Mesenchymal stem cell (in vitro differentiated cells and primary cell): ENCODE measurements around the gene CD8B2.
"Not testable (repeated sequence)": the region's sequence is repeated elsewhere in the genome, so short reads cannot be mapped to it uniquely, and the experiment has no call there.

Source experiments
- DNase-seq: peaks from one replicate; pipeline ENCODE4 v3.0.0-alpha.2; 2013
- H2AFZ ChIP-seq: one replicate; pipeline ENCODE4 v1.6.1; 2013; ENCODE audit warnings: low read depth, mild to moderate bottlenecking, control low read depth, inconsistent platforms, low read length, moderate library complexity
- H2AK5ac ChIP-seq: 2 replicates; pipeline ENCODE4 v1.6.1; 2013; ENCODE audit warnings: low read length, moderate library complexity, mild to moderate bottlenecking, inconsistent platforms; ENCODE audit not compliant: severe bottlenecking
- H2BK120ac ChIP-seq: one replicate; pipeline ENCODE4 v1.6.1; 2013; ENCODE audit warnings: low read depth, mild to moderate bottlenecking, inconsistent platforms, low read length, moderate library complexity
- H2BK12ac ChIP-seq, 2 experiments: one replicate each; pipeline ENCODE4 v1.6.1; 2013; ENCODE audit warnings: inconsistent platforms in 2 of 2, low read length in 2 of 2, mild to moderate bottlenecking in 2 of 2, moderate library complexity in 2 of 2, control low read depth in 1 of 2
- H2BK15ac ChIP-seq: one replicate; pipeline ENCODE4 v1.6.1; 2013; ENCODE audit warnings: mild to moderate bottlenecking, low read depth, inconsistent platforms; ENCODE audit not compliant: poor library complexity, severe bottlenecking
- H2BK5ac ChIP-seq: 2 replicates; pipeline ENCODE4 v1.6.1; 2013; ENCODE audit warnings: low read depth, mild to moderate bottlenecking, low read length, control low read depth, inconsistent platforms; ENCODE audit not compliant: poor library complexity, severe bottlenecking
- H3K14ac ChIP-seq, 2 experiments: one replicate each; pipeline ENCODE4 v1.6.1; 2013; ENCODE audit warnings: inconsistent platforms in 2 of 2, low read length in 2 of 2, control low read depth in 1 of 2, mild to moderate bottlenecking in 1 of 2, moderate library complexity in 1 of 2
- H3K18ac ChIP-seq, 2 experiments: one replicate each; pipeline ENCODE4 v1.6.1; 2013; ENCODE audit warnings: inconsistent platforms in 2 of 2, low read length in 2 of 2, control low read depth in 1 of 2, low read depth in 1 of 2, mild to moderate bottlenecking in 1 of 2
- H3K23ac ChIP-seq, 2 experiments: one replicate each; pipeline ENCODE4 v1.6.1; 2013; ENCODE audit warnings: inconsistent platforms in 2 of 2, low read length in 2 of 2, mild to moderate bottlenecking in 2 of 2, moderate library complexity in 2 of 2, control low read depth in 1 of 2
- H3K27ac ChIP-seq: 2 replicates; pipeline ENCODE4 v1.5.1; 2013; ENCODE audit warnings: mild to moderate bottlenecking, moderate library complexity, low read length, control low read depth, inconsistent platforms; ENCODE audit not compliant: poor library complexity, severe bottlenecking
- H3K27me3 ChIP-seq, 2 experiments: 2 replicates each; pipeline versions ENCODE4 v1.6.1 to v1.7.0; 2013; ENCODE audit warnings: low read length in 2 of 2, mild to moderate bottlenecking in 2 of 2, moderate library complexity in 2 of 2, control low read depth in 1 of 2, inconsistent platforms in 1 of 2; ENCODE audit not compliant: control insufficient read depth in 1 of 2, insufficient read depth in 1 of 2
- H3K36me3 ChIP-seq, 2 experiments: 2 replicates each; pipeline versions ENCODE4 v1.6.1 to v1.7.0; 2013; ENCODE audit warnings: low read length in 2 of 2, control low read depth in 1 of 2, inconsistent platforms in 1 of 2, low read depth in 1 of 2, mild to moderate bottlenecking in 1 of 2; ENCODE audit not compliant: insufficient read depth in 2 of 2, control insufficient read depth in 1 of 2
- H3K4ac ChIP-seq, 2 experiments: one replicate each; pipeline ENCODE4 v1.6.1; 2013; ENCODE audit warnings: inconsistent platforms in 2 of 2, low read length in 2 of 2, mild to moderate bottlenecking in 2 of 2, moderate library complexity in 2 of 2, control low read depth in 1 of 2, low read depth in 1 of 2
- H3K4me1 ChIP-seq: 2 replicates; pipeline ENCODE4 v1.6.1; 2013; ENCODE audit warnings: low read depth, low read length, control low read depth; ENCODE audit not compliant: control insufficient read depth, insufficient read depth
- H3K4me2 ChIP-seq: 2 replicates; pipeline ENCODE4 v1.6.1; 2013; ENCODE audit warnings: low read length, mild to moderate bottlenecking, inconsistent platforms; ENCODE audit not compliant: poor library complexity, severe bottlenecking
- H3K4me3 ChIP-seq, 2 experiments: 2 replicates each; pipeline versions ENCODE4 v1.5.1 to v1.7.0; 2013; ENCODE audit warnings: low read length in 2 of 2, mild to moderate bottlenecking in 2 of 2, control low read depth in 1 of 2, low read depth in 1 of 2; ENCODE audit not compliant: insufficient read depth in 1 of 2
- H3K79me1 ChIP-seq: replicated peaks from 2 replicates; pipeline ENCODE4 v1.6.1; 2013; ENCODE audit warnings: mild to moderate bottlenecking, control low read depth, low read length, inconsistent platforms; ENCODE audit not compliant: poor library complexity, severe bottlenecking
- H3K9ac ChIP-seq: 2 replicates; pipeline ENCODE4 v1.7.0; 2013; ENCODE audit warnings: mild to moderate bottlenecking, low read length, moderate library complexity
- H3K9me3 ChIP-seq: 2 replicates; pipeline ENCODE4 v1.7.0; 2013; ENCODE audit warnings: mild to moderate bottlenecking, low read length; ENCODE audit not compliant: control insufficient read depth
- H4K8ac ChIP-seq: one replicate; pipeline ENCODE4 v1.6.1; 2013; ENCODE audit warnings: inconsistent platforms, mild to moderate bottlenecking, low read length, moderate library complexity
- H4K91ac ChIP-seq: one replicate; pipeline ENCODE4 v1.6.1; 2013; ENCODE audit warnings: mild to moderate bottlenecking, low read length, inconsistent platforms
- WGBS: methylation state at CpG from one replicate; pipeline ENCODE4 v1.1.7; 2013; ENCODE audit warnings: mixed read lengths; 5-methylcytosine and 5-hydroxymethylcytosine counted together

The CD8B2 gene

DNA sequence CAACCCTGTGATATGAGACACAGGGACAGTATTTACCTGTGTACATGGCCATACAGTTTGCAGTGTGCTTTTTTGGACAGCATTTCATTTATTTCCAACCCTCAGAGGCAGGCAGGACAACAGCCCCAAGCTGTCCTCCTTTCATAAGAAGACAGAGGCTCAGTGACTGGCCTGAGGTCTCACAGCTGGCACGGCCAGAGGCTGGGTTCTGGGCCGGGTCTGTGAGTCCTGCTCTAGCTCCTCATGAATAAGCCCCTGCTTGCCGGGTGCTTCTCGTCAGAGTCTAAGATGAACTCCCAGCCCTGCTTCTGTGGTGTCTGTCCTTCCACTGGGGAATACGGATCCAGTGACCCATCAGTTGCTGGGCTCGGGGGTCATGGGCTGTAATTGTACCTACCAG is 2.5 kb downstream of the CD8B2 start:
- not testable (repeated sequence) for DNase-seq, H2BK5ac ChIP-seq, H2BK120ac ChIP-seq, H3K9ac ChIP-seq, H3K4me1 ChIP-seq, H3K18ac ChIP-seq, H3K4me2 ChIP-seq, H3K27ac ChIP-seq, H2BK12ac ChIP-seq, H3K27me3 ChIP-seq, H4K91ac ChIP-seq, H2BK15ac ChIP-seq, H3K4ac ChIP-seq, H3K4me3 ChIP-seq, H3K14ac ChIP-seq, H4K8ac ChIP-seq, H3K23ac ChIP-seq, H2AK5ac ChIP-seq, H3K9me3 ChIP-seq, H3K79me1 ChIP-seq, H3K36me3 ChIP-seq, H2AFZ ChIP-seq
- WGBS = 57% methylated on average over 5 of the region's 6 CpGs

GRCh38 chr2:106492399-106492798 is 5.2 kb downstream of the CD8B2 start:
- H4K8ac ChIP-seq, H2AK5ac ChIP-seq, H4K91ac ChIP-seq, H3K4me3 ChIP-seq, H3K4me2 ChIP-seq, H3K18ac ChIP-seq, H3K27me3 ChIP-seq, H3K14ac ChIP-seq, H3K4me1 ChIP-seq, H3K9me3 ChIP-seq, H3K27ac ChIP-seq, H2BK12ac ChIP-seq, H3K23ac ChIP-seq, H3K79me1 ChIP-seq, H2BK15ac ChIP-seq, DNase-seq, H3K9ac ChIP-seq, H3K36me3 ChIP-seq, H2BK120ac ChIP-seq, H2BK5ac ChIP-seq, H2AFZ ChIP-seq, H3K4ac ChIP-seq: not testable (repeated sequence)
- 58% methylated on average over 3 of the region's 6 CpGs for WGBS

DNA sequence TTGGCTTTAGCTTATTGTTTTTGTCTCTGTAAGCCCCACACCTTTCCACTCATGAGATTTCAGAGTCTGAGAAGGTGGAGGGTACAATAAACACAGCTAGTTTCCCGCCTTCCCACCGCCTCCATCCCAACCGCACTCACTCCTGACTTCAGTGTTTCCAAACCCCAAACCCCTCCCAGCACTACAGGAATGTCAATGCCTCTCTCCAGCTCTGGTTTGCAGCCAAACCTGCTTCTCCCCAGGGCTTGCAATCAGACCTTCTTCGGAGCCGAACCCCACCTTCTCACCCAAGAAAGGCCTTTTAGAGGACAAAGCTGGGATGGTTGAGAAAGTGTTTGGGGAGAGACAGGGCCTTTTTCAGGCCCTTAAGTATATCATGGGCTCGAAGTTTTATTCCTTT is 5.7 kb downstream of the CD8B2 start:
- H3K9me3 ChIP-seq, H4K8ac ChIP-seq, H3K14ac ChIP-seq, H3K23ac ChIP-seq, H3K36me3 ChIP-seq, H3K4me3 ChIP-seq, H3K4ac ChIP-seq, H3K18ac ChIP-seq, H4K91ac ChIP-seq, H3K27ac ChIP-seq, H3K27me3 ChIP-seq, H3K79me1 ChIP-seq, H2BK12ac ChIP-seq, H3K4me2 ChIP-seq, DNase-seq, H2AK5ac ChIP-seq, H2BK5ac ChIP-seq, H3K9ac ChIP-seq, H2BK15ac ChIP-seq, H2AFZ ChIP-seq, H2BK120ac ChIP-seq, H3K4me1 ChIP-seq: not testable (repeated sequence)
- WGBS = 50% methylated on average over 4 of the region's 6 CpGs

GRCh38 chr2:106498549-106498948 is 11.4 kb downstream of the CD8B2 start:
- H4K8ac ChIP-seq, H3K79me1 ChIP-seq, DNase-seq, H2BK5ac ChIP-seq, H2AK5ac ChIP-seq, H3K18ac ChIP-seq, H3K36me3 ChIP-seq, H4K91ac ChIP-seq, H3K14ac ChIP-seq, H3K27ac ChIP-seq, H3K9me3 ChIP-seq, H3K4me2 ChIP-seq, H3K23ac ChIP-seq, H2BK120ac ChIP-seq, H3K9ac ChIP-seq, H3K4me1 ChIP-seq, H3K27me3 ChIP-seq, H3K4me3 ChIP-seq, H2BK15ac ChIP-seq, H2BK12ac ChIP-seq, H2AFZ ChIP-seq, H3K4ac ChIP-seq: not testable (repeated sequence)
- 86% methylated on average over 1 of the region's 1 CpG for WGBS
